Measurements from ENCODE around the gene EPHA6. TPM values are rescaled to one million over a fixed set of nuclear protein-coding genes. Genes with fewer than 3 reads are reported as not detected.

Gene EPHA6
- total RNA-seq (2013; cell fraction: nucleolus; rRNA removed): not detected in 2 replicates
- not detected in 2 replicates for total RNA-seq (2014; rRNA removed)
- not detected in 2 replicates for total RNA-seq (2014; rRNA removed; fragmentation: Illumina TruSeq; extraction: Trizol)
- total RNA-seq (2021): not detected in 2 replicates
- polyA plus RNA-seq (2011; ENCODE audit: low read depth): not detected
- not detected in 2 replicates for polyA plus RNA-seq (2011; rRNA removed)
- polyA plus RNA-seq (2011; cell fraction: cytosol; rRNA removed): not detected in 2 replicates
- not detected in 2 replicates for polyA plus RNA-seq (2011; cell fraction: nucleus; rRNA removed)
- not detected in 2 replicates for polyA plus RNA-seq (2012)
- polyA plus RNA-seq (2014; fragmentation: Illumina TruSeq; extraction: Trizol): not detected in 2 replicates
- not detected for polyA plus RNA-seq (2014; fragmentation: Nextera tagmentation; extraction: Ambion mirVana)
- polyA plus RNA-seq (2014; rRNA removed): not detected in 2 replicates
- not detected for polyA plus RNA-seq (2016; fragmentation: Nextera tagmentation; extraction: Ambion mirVana)
- polyA minus RNA-seq (2011; rRNA and poly(A)+ RNA removed): not detected in 2 replicates
- not detected in 2 replicates for polyA minus RNA-seq (2011; cell fraction: cytosol; rRNA and poly(A)+ RNA removed)
- not detected in 2 replicates for polyA minus RNA-seq (2011; cell fraction: nucleus; rRNA and poly(A)+ RNA removed)
- Bru-seq, nascent RNA: percentile 2 among the genes with signal in this experiment
- percentile 2 among the genes with signal in this experiment for BruChase-seq, experiment 1, labeled RNA remaining after a 6-hour chase
- percentile 3 among the genes with signal in this experiment for BruChase-seq, experiment 2, labeled RNA remaining after a 2-hour chase
- long read RNA-seq, experiment 1: 0 reads
- long read RNA-seq, experiment 2, partial matches to known transcripts: 0 of 8 reads
- long read RNA-seq, experiment 2, other reads (novel, unspliced or antisense): 8 of 8 reads

DNA sequence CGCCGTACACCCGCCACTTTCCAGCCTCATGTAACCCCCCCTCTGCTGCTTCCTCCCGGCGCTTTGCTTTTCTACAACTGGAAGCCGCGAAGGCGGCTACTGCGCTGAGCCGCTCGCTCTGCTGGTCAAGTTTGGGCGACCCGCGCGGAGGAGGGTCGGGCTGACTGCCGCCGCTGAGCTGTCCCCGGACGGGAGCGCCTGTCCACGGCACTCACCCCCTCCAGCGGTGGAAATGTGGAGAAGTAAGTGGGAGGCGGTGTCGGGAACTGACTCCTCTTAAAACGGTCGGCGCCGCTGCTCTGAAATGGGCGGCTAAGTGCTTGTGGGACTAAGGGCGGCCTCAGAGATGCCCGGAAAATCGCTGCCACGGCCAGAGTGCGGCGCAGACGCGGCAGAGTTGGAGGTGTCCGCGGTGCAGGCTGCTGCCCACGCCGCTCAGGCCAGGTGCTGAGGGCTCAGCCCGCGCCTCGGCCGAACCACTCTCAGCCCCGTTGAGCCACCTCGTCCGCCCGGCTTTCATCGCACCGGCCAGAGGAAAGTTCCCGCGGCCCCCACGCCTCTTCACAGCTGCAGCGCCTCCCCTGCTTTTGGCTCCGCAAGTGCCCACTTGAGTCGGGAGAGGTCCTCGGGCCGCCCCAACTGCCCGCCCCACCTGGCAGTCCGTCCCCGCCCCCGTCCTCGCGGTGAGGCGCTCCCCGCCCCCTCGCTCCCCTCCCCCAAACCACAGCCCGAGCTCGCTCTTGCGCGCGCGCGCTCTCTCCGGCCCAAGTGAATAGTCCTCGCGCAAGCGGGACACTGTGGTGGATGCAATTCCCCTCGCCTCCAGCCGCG lies at the start of gene EPHA6:
Gene EPHA6, plus strand, starts transcription at position 775 of the 831 bp plus-strand sequence.
- intact Hi-C loops (cut with micrococcal nuclease; ENCODE audit: unreplicated experiment): loop anchor here (2.0 to 10.0 kb wide), 2 partner anchors 483 to 789 kb away; no protein-coding TSS in a partner anchor
- H3K27ac ChIP-seq (ENCODE audit: control insufficient read depth, insufficient read depth): no peak within 1 kb of the TSS
- H3K4me2 ChIP-seq (ENCODE audit: control insufficient read depth, insufficient read depth): peak within 1 kb of the TSS; percentile 76
- ChIA-PET CTCF (no interaction called here), SMC1A (ENCODE audit: uncharacterized antibody, unreplicated experiment) (no interaction called here), POLR2A (no interaction called here), RAD21 (ENCODE audit: unreplicated experiment) (no interaction called here)
- H3K27me3 ChIP-seq (replicated peaks in 1 of 2; ENCODE audit: control insufficient read depth in 2 of 2, insufficient read depth in 2 of 2, low read length in 1 of 2): peaks cover 0 to 2% of the 10 kb centered on the region in 2 experiments; a peak in 3 of 4 replicates
- no peak for DNase-seq (ENCODE audit: low read depth, low spot score)
- no peak for FAIRE-seq
- H4K20me1 ChIP-seq (ENCODE audit: control insufficient read depth, insufficient read depth): no peaks in the 10 kb centered on the region
- peaks cover 10% of the 10 kb centered on the region for H3K4me1 ChIP-seq (ENCODE audit: control insufficient read depth, insufficient read depth, low read length)
- H3K9me3 ChIP-seq (replicated peaks; ENCODE audit: control insufficient read depth, insufficient read depth, low read length): no peaks in the 10 kb centered on the region
- no peaks in the 10 kb centered on the region for H3K36me3 ChIP-seq (ENCODE audit: control insufficient read depth in 2 of 2, insufficient read depth in 2 of 2, low read length in 1 of 2)
- no peak within 1 kb of the TSS for H3K9ac ChIP-seq (ENCODE audit: control insufficient read depth, insufficient read depth, low read length)
- no peaks in the 10 kb centered on the region for H3K79me2 ChIP-seq (ENCODE audit: control insufficient read depth, insufficient read depth, low read length)
- BruUV-seq (replicated peaks): no TSS peak
- H2AFZ ChIP-seq (ENCODE audit: control insufficient read depth, low read depth, low read length): peak within 1 kb of the TSS; percentile 60; the same call in 1 of the 2 replicates
- H3K4me3 ChIP-seq: peak within 1 kb of the TSS; percentile 36; the same call in 1 of the 2 replicates
- 13% methylated on average over 45 of the region's 83 CpGs for WGBS (ENCODE audit: insufficient coverage, insufficient replicate concordance, low lambda C conversion rate, missing lambda C conversion rate)
- in situ Hi-C loops (cut with MboI): no loop called here
- peak; percentile 17 for ATAC-seq
- TF ChIP-seq NFYA (IDR thresholded peaks at IDR 0.05; ENCODE audit: borderline replicate concordance, low read depth, low read length): no peak
- no peak for TF ChIP-seq EED (IDR thresholded peaks at IDR 0.05; ENCODE audit: low read depth)
- TF ChIP-seq, protein P1, sequence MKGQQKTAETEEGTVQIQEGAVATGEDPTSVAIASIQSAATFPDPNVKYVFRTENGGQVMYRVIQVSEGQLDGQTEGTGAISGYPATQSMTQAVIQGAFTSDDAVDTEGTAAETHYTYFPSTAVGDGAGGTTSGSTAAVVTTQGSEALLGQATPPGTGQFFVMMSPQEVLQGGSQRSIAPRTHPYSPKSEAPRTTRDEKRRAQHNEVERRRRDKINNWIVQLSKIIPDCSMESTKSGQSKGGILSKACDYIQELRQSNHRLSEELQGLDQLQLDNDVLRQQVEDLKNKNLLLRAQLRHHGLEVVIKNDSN (IDR thresholded peaks at IDR 0.05; ENCODE audit: borderline replicate concordance, extremely low read length, insufficient read depth, low read depth, low read length): no peak
- no peak for TF ChIP-seq BCL11A (IDR thresholded peaks at IDR 0.05; ENCODE audit: low read depth, low read length)
- TF ChIP-seq SMARCA5 (IDR thresholded peaks at IDR 0.05): no peak
- TF ChIP-seq SREBF1 (IDR thresholded peaks at IDR 0.05; ENCODE audit: low read length): no peak
- no peak for TF ChIP-seq SP1 (IDR thresholded peaks at IDR 0.05; ENCODE audit: low read depth, low read length)
- no peak for TF ChIP-seq SMAD1 (IDR thresholded peaks at IDR 0.05; ENCODE audit: low read depth, partially characterized antibody)
- TF ChIP-seq, protein P2, sequence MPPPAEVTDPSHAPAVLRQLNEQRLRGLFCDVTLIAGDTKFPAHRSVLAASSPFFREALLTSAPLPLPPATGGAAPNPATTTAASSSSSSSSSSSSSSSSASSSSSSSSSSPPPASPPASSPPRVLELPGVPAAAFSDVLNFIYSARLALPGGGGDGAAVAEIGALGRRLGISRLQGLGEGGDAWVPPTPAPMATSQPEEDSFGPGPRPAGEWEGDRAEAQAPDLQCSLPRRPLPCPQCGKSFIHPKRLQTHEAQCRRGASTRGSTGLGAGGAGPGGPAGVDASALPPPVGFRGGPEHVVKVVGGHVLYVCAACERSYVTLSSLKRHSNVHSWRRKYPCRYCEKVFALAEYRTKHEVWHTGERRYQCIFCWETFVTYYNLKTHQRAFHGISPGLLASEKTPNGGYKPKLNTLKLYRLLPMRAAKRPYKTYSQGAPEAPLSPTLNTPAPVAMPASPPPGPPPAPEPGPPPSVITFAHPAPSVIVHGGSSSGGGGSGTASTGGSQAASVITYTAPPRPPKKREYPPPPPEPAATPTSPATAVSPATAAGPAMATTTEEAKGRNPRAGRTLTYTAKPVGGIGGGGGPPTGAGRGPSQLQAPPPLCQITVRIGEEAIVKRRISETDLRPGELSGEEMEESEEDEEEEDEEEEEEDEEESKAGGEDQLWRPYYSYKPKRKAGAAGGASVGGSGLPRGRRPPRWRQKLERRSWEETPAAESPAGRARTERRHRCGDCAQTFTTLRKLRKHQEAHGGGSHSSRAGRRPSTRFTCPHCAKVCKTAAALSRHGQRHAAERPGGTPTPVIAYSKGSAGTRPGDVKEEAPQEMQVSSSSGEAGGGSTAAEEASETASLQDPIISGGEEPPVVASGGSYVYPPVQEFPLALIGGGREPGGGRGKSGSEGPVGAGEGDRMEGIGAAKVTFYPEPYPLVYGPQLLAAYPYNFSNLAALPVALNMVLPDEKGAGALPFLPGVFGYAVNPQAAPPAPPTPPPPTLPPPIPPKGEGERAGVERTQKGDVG (CRISPR knock-in tag; IDR thresholded peaks at IDR 0.05): no peak
- TF ChIP-seq BCLAF1 (IDR thresholded peaks at IDR 0.05): no peak
- no peak for TF ChIP-seq ZNF217 (IDR thresholded peaks at IDR 0.05)
- TF ChIP-seq JUNB (IDR thresholded peaks at IDR 0.05): no peak
- no peak for TF ChIP-seq IKZF1 (conservative IDR thresholded peaks at IDR 0.05)

Measured in GM12878 (cell line).